Stimulated activated memory B cell treated with anti-CD40 and anti-IgM and Interleukin-4, amounts not matched to agents 10 μg/mL and 1 μg/mL and 100 μg/mL, for 72 hours (primary cell): Measurements from ENCODE around the gene CACNA2D4.
A peak's percentile ranks its signal among the peaks of the same experiment; 100 is the strongest.

Source experiments
- ATAC-seq: fragments of 150-1000 bp; cut with Tn5 transposase; 2 replicates; pipeline ENCODE4 v1.10.0; 2021
- H3K27ac Mint-ChIP-seq: one replicate; pipeline ENCODE4 v1.8.0; 2022; ENCODE audit warnings: mild to moderate bottlenecking, mixed read lengths
- H3K27me3 Mint-ChIP-seq: one replicate; pipeline ENCODE4 v1.8.0; 2022; ENCODE audit warnings: mixed read lengths
- H3K36me3 Mint-ChIP-seq: one replicate; pipeline ENCODE4 v1.8.0; 2022; ENCODE audit warnings: mixed read lengths
- H3K4me1 Mint-ChIP-seq: one replicate; pipeline ENCODE4 v1.8.0; 2022; ENCODE audit warnings: mixed read lengths
- H3K4me3 Mint-ChIP-seq: one replicate; pipeline ENCODE4 v1.8.0; 2022; ENCODE audit warnings: mild to moderate bottlenecking, moderate library complexity, mixed read lengths
- H3K9me3 Mint-ChIP-seq: one replicate; pipeline ENCODE4 v1.8.0; 2022; ENCODE audit warnings: mixed read lengths

Gene CACNA2D4

GRCh38 chr12:1811281-1811947 lies 107.0 kb downstream of the CACNA2D4 start:
- ATAC-seq, result peak; percentile 22

GRCh38 chr12:1810931-1811280 lies 107.5 kb downstream of the CACNA2D4 start:
- Mint-ChIP-seq H3K9me3 (no peaks in the 10 kb centered on the region), H3K4me1 (peaks cover 6% of the 10 kb centered on the region), H3K27ac (no peak overlapping the region), H3K27me3 (peaks cover 33% of the 10 kb centered on the region), H3K36me3 (no peaks in the 10 kb centered on the region), H3K4me3 (no peak overlapping the region)
- ATAC-seq, result no peak

More at GRCh38 chr12:1811281-1811947, 107.0 kb downstream of the CACNA2D4 start:
- Mint-ChIP-seq H3K27me3 (peaks cover 38% of the 10 kb centered on the region), H3K9me3 (no peaks in the 10 kb centered on the region), H3K27ac (no peak overlapping the region), H3K4me3 (no peak overlapping the region), H3K36me3 (no peaks in the 10 kb centered on the region), H3K4me1 (peaks cover 6% of the 10 kb centered on the region)

GRCh38 chr12:1810201-1810930 lies 108.1 kb downstream of the CACNA2D4 start:
- ATAC-seq, result no peak
- H3K4me1 Mint-ChIP-seq, result peaks cover 6% of the 10 kb centered on the region
- no peaks in the 10 kb centered on the region for H3K9me3 Mint-ChIP-seq
- H3K27ac Mint-ChIP-seq, result no peak overlapping the region
- no peak overlapping the region for H3K4me3 Mint-ChIP-seq
- no peaks in the 10 kb centered on the region for H3K36me3 Mint-ChIP-seq
- H3K27me3 Mint-ChIP-seq, result peaks cover 28% of the 10 kb centered on the region

GRCh38 chr12:1809591-1810190 lies 108.8 kb downstream of the CACNA2D4 start:
- Mint-ChIP-seq H3K27ac (no peak overlapping the region), H3K4me1 (peaks cover 8% of the 10 kb centered on the region), H3K4me3 (no peak overlapping the region), H3K27me3 (peaks cover 21% of the 10 kb centered on the region), H3K36me3 (no peaks in the 10 kb centered on the region), H3K9me3 (no peaks in the 10 kb centered on the region)
- ATAC-seq, result no peak

- H3K27me3 Mint-ChIP-seq, result peaks cover 19% of the 10 kb centered on the region
- peaks cover 12% of the 10 kb centered on the region for H3K4me1 Mint-ChIP-seq
- H3K4me3 Mint-ChIP-seq, result no peak overlapping the region
- no peak for ATAC-seq
- H3K27ac Mint-ChIP-seq, result no peak overlapping the region
- H3K36me3 Mint-ChIP-seq, result no peaks in the 10 kb centered on the region
- no peaks in the 10 kb centered on the region for H3K9me3 Mint-ChIP-seq
Observed at GRCh38 chr12:1808798-1809480, 109.5 kb downstream of the CACNA2D4 start.

GRCh38 chr12:1808036-1808797 lies 110.2 kb downstream of the CACNA2D4 start:
- ATAC-seq, result no peak
- Mint-ChIP-seq H3K36me3 (no peaks in the 10 kb centered on the region), H3K4me3 (no peak overlapping the region), H3K4me1 (peaks cover 12% of the 10 kb centered on the region), H3K27ac (no peak overlapping the region), H3K9me3 (no peaks in the 10 kb centered on the region), H3K27me3 (peaks cover 19% of the 10 kb centered on the region)

- peaks cover 12% of the 10 kb centered on the region for H3K4me1 Mint-ChIP-seq
- no peak for ATAC-seq
- peak overlapping the region; percentile 16 for H3K27ac Mint-ChIP-seq
- no peaks in the 10 kb centered on the region for H3K9me3 Mint-ChIP-seq
- peaks cover 19% of the 10 kb centered on the region for H3K27me3 Mint-ChIP-seq
- no peak overlapping the region for H3K4me3 Mint-ChIP-seq
- H3K36me3 Mint-ChIP-seq, result no peaks in the 10 kb centered on the region
Observed at GRCh38 chr12:1807087-1807860, 111.2 kb downstream of the CACNA2D4 start.

- Mint-ChIP-seq H3K9me3 (no peaks in the 10 kb centered on the region), H3K4me3 (no peak overlapping the region), H3K27me3 (peaks cover 15% of the 10 kb centered on the region), H3K36me3 (no peaks in the 10 kb centered on the region), H3K27ac (peak overlapping the region; percentile 16), H3K4me1 (peaks cover 13% of the 10 kb centered on the region)
- ATAC-seq, result no peak
Observed at GRCh38 chr12:1806301-1807086, 112.0 kb downstream of the CACNA2D4 start.

GRCh38 chr12:1805441-1806081 lies 112.9 kb downstream of the CACNA2D4 start:
- no peak overlapping the region for H3K4me3 Mint-ChIP-seq
- H3K4me1 Mint-ChIP-seq, result peaks cover 22% of the 10 kb centered on the region
- peak overlapping the region; percentile 82 for H3K27ac Mint-ChIP-seq
- H3K36me3 Mint-ChIP-seq, result no peaks in the 10 kb centered on the region
- H3K9me3 Mint-ChIP-seq, result no peaks in the 10 kb centered on the region
- no peak for ATAC-seq
- H3K27me3 Mint-ChIP-seq, result peaks cover 6% of the 10 kb centered on the region

GRCh38 chr12:1804545-1805332 lies 113.7 kb downstream of the CACNA2D4 start:
- H3K4me3 Mint-ChIP-seq, result peak overlapping the region; percentile 50
- no peaks in the 10 kb centered on the region for H3K27me3 Mint-ChIP-seq
- H3K36me3 Mint-ChIP-seq, result no peaks in the 10 kb centered on the region
- ATAC-seq, result peak; percentile 80
- H3K9me3 Mint-ChIP-seq, result no peaks in the 10 kb centered on the region
- peaks cover 31% of the 10 kb centered on the region for H3K4me1 Mint-ChIP-seq
- peak overlapping the region; percentile 82 for H3K27ac Mint-ChIP-seq

- Mint-ChIP-seq H3K9me3 (no peaks in the 10 kb centered on the region), H3K36me3 (no peaks in the 10 kb centered on the region), H3K27ac (no peak overlapping the region), H3K4me1 (peaks cover 29% of the 10 kb centered on the region), H3K4me3 (no peak overlapping the region), H3K27me3 (no peaks in the 10 kb centered on the region)
- no peak for ATAC-seq
Observed at GRCh38 chr12:1803736-1804135, 114.7 kb downstream of the CACNA2D4 start.

GRCh38 chr12:1801303-1801975 lies 117.0 kb downstream of the CACNA2D4 start:
- no peak for ATAC-seq
- no peaks in the 10 kb centered on the region for H3K9me3 Mint-ChIP-seq
- H3K27me3 Mint-ChIP-seq, result no peaks in the 10 kb centered on the region
- H3K4me1 Mint-ChIP-seq, result peaks cover 29% of the 10 kb centered on the region
- H3K36me3 Mint-ChIP-seq, result no peaks in the 10 kb centered on the region
- H3K4me3 Mint-ChIP-seq, result no peak overlapping the region
- H3K27ac Mint-ChIP-seq, result no peak overlapping the region
